Activated T-helper 2 cell treated with anti-CD3 and anti-CD28 coated beads, Interferon-gamma antibody, Interleukin-2, Interleukin-4, amounts not matched to agents 10 μg/mL and 5 μg/mL and 100 μg/mL, durations not matched to agents 14 hours and 24 hours and 36 hours (primary cell): ENCODE results near the gene CLINT1. TPM values are rescaled to one million over a fixed set of nuclear protein-coding genes. Genes with fewer than 3 reads are reported as not detected.

ENCODE experiments used
- DNase-seq: peaks from one replicate; pipeline ENCODE4 v3.0.0; 2021; ENCODE audit warnings: low spot score
- H3K27ac Mint-ChIP-seq: one replicate; pipeline ENCODE4 v1.8.0; 2021; ENCODE audit warnings: mixed read lengths
- H3K27me3 Mint-ChIP-seq: one replicate; pipeline ENCODE4 v1.8.0; 2021; ENCODE audit warnings: low read depth, mixed read lengths
- H3K36me3 Mint-ChIP-seq: one replicate; pipeline ENCODE4 v1.8.0; 2021; ENCODE audit warnings: low read depth, mixed read lengths
- H3K4me1 Mint-ChIP-seq: one replicate; pipeline ENCODE4 v1.8.0; 2021; ENCODE audit warnings: low read depth, mixed read lengths
- H3K4me3 Mint-ChIP-seq: one replicate; pipeline ENCODE4 v1.8.0; 2021; ENCODE audit warnings: low read depth, mild to moderate bottlenecking, moderate library complexity, mixed read lengths
- H3K9me3 Mint-ChIP-seq: one replicate; pipeline ENCODE4 v1.8.0; 2021; ENCODE audit warnings: mixed read lengths
- intact Hi-C: fragments of 100-400 bp; cut with micrococcal nuclease; formaldehyde crosslinking; loops from one replicate; pipeline ENCODE4 v1.15.1; 2023
- total RNA-seq: library from RNA; stranded (reverse); gene quantifications from 2 replicates; pipeline ENCODE4 v1.2.3, GENCODE V29; 2022

Gene CLINT1
- total RNA-seq, 1 donor from 2014 or later: 95.2 TPM

DNA sequence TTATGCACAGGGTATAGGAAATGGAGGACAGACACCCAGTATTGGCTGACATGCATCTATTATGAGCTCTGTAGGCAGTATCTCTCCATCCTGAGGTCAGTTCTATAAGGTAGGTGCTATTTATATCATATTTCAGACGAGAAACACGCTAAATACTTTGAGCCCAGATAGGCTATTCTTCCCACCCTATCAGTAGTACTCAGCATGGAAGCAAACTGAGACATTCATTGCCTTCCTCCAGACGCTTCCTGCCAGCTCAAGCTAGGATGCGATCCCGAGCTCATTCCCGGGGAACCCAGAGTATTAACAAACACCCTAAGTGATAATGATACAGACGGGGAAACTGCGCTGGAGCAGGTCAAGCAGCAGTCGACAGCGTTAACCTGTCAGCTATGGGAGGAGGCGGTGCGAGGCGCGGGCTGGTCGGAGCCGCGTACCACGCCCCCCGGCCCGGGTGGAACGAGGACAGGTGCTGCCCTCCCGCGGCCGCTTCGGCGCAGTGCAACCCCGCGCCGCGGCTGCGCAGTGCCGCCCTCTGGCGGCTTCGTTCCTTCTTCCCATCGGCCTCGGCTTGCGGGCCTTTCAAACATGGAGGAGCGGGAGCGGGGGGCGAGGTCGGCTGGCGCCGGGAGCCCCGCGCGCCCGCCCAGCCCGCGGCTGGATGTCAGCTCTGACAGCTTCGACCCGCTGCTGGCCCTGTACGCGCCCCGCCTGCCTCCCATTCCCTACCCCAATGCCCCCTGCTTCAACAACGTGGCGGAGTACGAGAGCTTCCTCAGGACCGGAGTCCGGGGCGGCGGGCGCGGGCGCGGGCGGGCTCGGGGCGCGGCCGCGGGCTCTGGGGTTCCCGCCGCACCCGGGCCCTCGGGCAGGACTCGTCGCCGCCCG, 115.5 kb downstream of the CLINT1 start, which contains the start of gene LSM11:
LSM11 (plus strand) TSS at position 550 of the 888 bp plus-strand sequence; CDS start at position 589, 39 bp downstream.
- H3K27me3 Mint-ChIP-seq: no peaks in the 10 kb centered on the region
- DNase-seq: peak; percentile 89
- peaks cover 35% of the 10 kb centered on the region for H3K36me3 Mint-ChIP-seq
- peaks cover 35% of the 10 kb centered on the region for H3K4me1 Mint-ChIP-seq
- intact Hi-C loops: loop anchor here (1.0 to 10.0 kb wide), 6 partner anchors 12 to 599 kb away; partner anchors contain the start of genes MED7 and THG1L
- H3K9me3 Mint-ChIP-seq: no peaks in the 10 kb centered on the region
- H3K27ac Mint-ChIP-seq: peak within 1 kb of the TSS; percentile 82
- peak within 1 kb of the TSS; percentile 90 for H3K4me3 Mint-ChIP-seq

DNA sequence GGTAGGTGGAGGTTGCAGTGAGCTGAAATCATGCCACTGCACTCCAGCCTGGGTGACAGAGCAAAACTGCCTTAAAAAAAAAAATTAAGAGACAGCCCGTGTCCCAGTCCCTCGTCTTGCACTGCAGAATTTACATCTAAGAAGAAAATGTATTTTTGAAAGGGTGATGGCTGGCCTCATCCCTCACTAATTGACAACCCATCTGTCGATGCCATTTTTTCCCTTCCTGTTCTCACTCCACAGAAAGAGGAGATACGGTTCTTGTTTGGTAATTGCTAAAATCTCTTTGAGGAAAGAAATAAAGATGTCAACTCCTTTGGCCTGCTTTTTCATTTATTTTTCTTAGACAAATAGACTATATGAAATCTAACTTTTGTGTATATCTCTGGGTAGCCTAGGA, 117.8 kb downstream of the CLINT1 start:
- no peak for DNase-seq
- peaks cover 23% of the 10 kb centered on the region for H3K4me1 Mint-ChIP-seq

DNA sequence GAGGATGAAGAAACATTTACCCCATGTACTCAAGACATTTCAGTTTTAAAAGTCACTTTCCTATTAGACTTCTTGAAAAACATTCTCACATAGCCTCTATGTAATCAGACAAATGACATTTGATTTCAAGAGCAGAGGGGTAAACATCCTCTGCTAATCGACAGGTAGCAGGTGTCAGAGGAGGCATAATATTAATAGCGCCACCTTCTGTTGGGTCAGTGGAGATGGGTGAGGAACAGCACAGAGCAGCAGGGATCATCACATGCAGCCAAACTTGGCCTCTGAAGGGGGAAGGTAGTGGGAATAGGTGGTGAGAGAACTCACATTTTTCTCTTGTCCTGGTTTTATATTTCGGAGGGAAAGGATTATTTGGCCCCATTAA, 118.7 kb downstream of the CLINT1 start:
- Mint-ChIP-seq H3K9me3 (no peaks in the 10 kb centered on the region), H3K36me3 (peaks cover 43% of the 10 kb centered on the region), H3K27ac (no peak overlapping the region), H3K4me3 (no peak overlapping the region), H3K4me1 (peaks cover 18% of the 10 kb centered on the region), H3K27me3 (no peaks in the 10 kb centered on the region)
- intact Hi-C loops: loop anchor here (5.0 to 10.0 kb wide), 2 partner anchors 398 to 595 kb away; partner anchors contain the start of gene MED7
- DNase-seq: no peak

More for the DNA sequence above, 117.8 kb downstream of the CLINT1 start:
- no peak overlapping the region for H3K4me3 Mint-ChIP-seq
- H3K9me3 Mint-ChIP-seq: no peaks in the 10 kb centered on the region
- no peaks in the 10 kb centered on the region for H3K27me3 Mint-ChIP-seq
- no peak overlapping the region for H3K27ac Mint-ChIP-seq
- intact Hi-C loops: loop anchor here (5.0 to 10.0 kb wide), 2 partner anchors 399 to 596 kb away; partner anchors contain the start of gene MED7
- peaks cover 42% of the 10 kb centered on the region for H3K36me3 Mint-ChIP-seq

DNA sequence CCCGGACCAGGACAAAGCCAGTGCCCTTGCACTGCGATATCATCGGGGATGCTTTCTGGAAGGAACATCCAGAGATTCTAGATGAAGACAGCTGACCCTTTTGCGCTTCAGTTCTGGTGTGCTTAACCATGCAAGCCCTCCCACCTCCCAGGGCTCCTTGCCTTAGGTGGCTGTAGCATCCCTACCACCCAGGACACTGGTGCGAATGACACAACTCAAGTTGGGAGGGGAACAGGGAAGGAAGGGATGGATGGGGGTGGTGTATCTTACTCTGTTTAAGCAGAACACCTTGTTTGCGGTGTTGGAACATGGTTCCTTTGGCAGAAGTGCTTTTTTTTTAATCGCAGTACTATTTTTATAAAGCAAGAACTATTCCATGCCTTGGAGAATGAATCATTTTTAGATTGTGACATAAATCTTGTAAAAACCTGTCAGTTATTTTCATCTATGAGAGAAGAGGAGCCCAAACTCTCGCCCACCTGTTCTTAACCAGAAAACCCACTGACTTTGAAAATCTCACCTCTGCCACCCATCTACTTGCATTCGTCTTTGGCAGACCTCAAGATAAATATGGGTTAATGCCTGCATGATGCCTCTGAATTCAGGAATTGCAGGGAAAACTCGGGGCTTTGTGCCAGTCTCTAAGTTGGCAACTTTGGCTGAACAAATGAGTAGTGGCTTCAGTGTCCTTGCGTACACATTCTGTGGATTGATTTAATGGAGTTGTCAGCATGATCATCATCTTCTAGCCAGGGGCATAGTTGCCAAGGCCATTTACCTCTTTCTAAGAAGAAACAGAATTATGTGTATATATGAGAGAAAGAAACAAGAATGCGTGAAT, 119.3 kb downstream of the CLINT1 start:
- DNase-seq: no peak
- Mint-ChIP-seq H3K27me3 (no peaks in the 10 kb centered on the region), H3K27ac (no peak overlapping the region), H3K9me3 (no peaks in the 10 kb centered on the region), H3K36me3 (peaks cover 44% of the 10 kb centered on the region), H3K4me3 (no peak overlapping the region), H3K4me1 (peaks cover 13% of the 10 kb centered on the region)
- intact Hi-C loops: loop anchor here (5.0 to 10.0 kb wide), 2 partner anchors 397 to 595 kb away; partner anchors contain the start of gene MED7

DNA sequence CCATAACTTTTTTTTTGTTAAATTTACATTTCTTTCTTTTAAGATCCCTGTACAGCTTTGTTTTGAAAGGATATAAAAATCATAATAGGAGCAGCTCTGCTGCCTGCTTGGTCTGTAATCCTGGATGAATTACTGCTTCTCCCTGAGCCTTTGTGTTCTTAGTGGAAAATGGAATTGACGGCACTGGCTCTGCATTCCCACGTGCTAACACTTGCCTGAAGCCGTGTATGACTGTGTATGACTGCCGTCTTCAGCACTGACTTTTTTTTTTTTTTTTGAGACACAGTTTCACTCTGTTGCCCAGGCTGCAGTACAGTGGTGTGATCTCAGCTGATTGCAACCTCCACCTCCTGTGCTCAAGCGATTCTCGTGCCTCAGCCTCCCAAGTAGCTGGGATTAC, 123.0 kb downstream of the CLINT1 start:
- H3K27ac Mint-ChIP-seq: no peak overlapping the region
- intact Hi-C loops: no loop called here
- H3K27me3 Mint-ChIP-seq: no peaks in the 10 kb centered on the region
- H3K4me3 Mint-ChIP-seq: no peak overlapping the region
- peaks cover 55% of the 10 kb centered on the region for H3K36me3 Mint-ChIP-seq
- H3K9me3 Mint-ChIP-seq: no peaks in the 10 kb centered on the region
- H3K4me1 Mint-ChIP-seq: peaks cover 13% of the 10 kb centered on the region
- no peak for DNase-seq

Other genes starting within 250 kb of the CLINT1 start
- gene SOX30, start 206.7 kb downstream of the CLINT1 start, total RNA-seq: 0.11 TPM in 2 replicates
- gene C5orf52, start 187.6 kb downstream of the CLINT1 start, total RNA-seq: 0.30 TPM in 1 of 2 replicates, not detected in the other
- gene THG1L, start 127.7 kb downstream of the CLINT1 start, total RNA-seq: 28.8 and 29.3 TPM in 2 replicates
- 8.7 and 8.9 TPM in 2 replicates for gene LSM11, start 115.4 kb downstream of the CLINT1 start, total RNA-seq